Measurements from ENCODE around the gene SCFD2. TPM values are rescaled to one million over a fixed set of nuclear protein-coding genes. Genes with fewer than 3 reads are reported as not detected.
"Not testable (repeated sequence)": the region's sequence is repeated elsewhere in the genome, so short reads cannot be mapped to it uniquely, and the experiment has no call there.

SCFD2 gene
- total RNA-seq, 2 experiments from 2014 or later, result 21.6 to 22.5 TPM

- ChIA-PET CTCF (interaction anchor here (0.6 kb wide), 1 partner anchor 266 kb away, joined by 3 read pairs; no protein-coding TSS in a partner anchor), POLR2A (no interaction called here)
- intact Hi-C loops (cut with DNase I, micrococcal nuclease), result no loop called here
- Mint-ChIP-seq H3K27me3 (no peaks in the 10 kb centered on the region), H3K36me3 (ENCODE audit: low read depth) (peaks cover 5% of the 10 kb centered on the region), H3K27ac (no peak overlapping the region), H3K4me1 (no peaks in the 10 kb centered on the region), H3K9me3 (ENCODE audit: low read depth) (peaks cover 4% of the 10 kb centered on the region), H3K4me3 (no peak overlapping the region)
- DNase-seq (no peak), ATAC-seq (no peak)
Measured at GRCh38 chr4:53040851-53041250, 325.0 kb downstream of the SCFD2 start.

DNA sequence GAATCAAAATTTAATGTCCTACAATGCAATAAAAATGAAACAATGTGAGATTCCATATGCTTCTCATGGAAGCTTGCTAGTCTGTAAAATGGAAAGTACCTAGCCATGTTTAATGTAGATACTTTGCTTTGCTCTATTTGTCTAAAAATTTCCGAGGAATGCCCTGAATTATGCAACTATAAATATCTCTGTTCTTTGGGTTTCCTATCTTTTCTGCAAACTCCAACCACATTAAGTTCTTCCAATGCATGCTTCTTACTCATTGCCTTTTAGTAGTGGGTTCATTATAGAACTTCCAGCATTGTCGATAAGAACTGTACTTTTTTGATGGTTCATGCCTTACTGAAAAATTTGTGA is 325.4 kb downstream of the SCFD2 start:
- intact Hi-C loops (cut with DNase I, micrococcal nuclease), result no loop called here
- ChIA-PET CTCF (interaction anchor here (0.6 kb wide), 1 partner anchor 266 kb away, joined by 3 read pairs; no protein-coding TSS in a partner anchor), POLR2A (no interaction called here)
- H3K9me3 Mint-ChIP-seq (ENCODE audit: low read depth), result peaks cover 6% of the 10 kb centered on the region
- H3K36me3 Mint-ChIP-seq (ENCODE audit: low read depth), result peaks cover 7% of the 10 kb centered on the region
- no peaks in the 10 kb centered on the region for H3K27me3 Mint-ChIP-seq
- DNase-seq, result no peak
- ATAC-seq, result no peak
- H3K27ac Mint-ChIP-seq, result no peak overlapping the region
- no peaks in the 10 kb centered on the region for H3K4me1 Mint-ChIP-seq
- H3K4me3 Mint-ChIP-seq, result no peak overlapping the region

- ATAC-seq (no peak), DNase-seq (no peak)
- Mint-ChIP-seq H3K36me3 (ENCODE audit: low read depth) (peaks cover 13% of the 10 kb centered on the region), H3K27ac (no peak overlapping the region), H3K4me1 (no peaks in the 10 kb centered on the region), H3K27me3 (no peaks in the 10 kb centered on the region), H3K9me3 (ENCODE audit: low read depth) (peaks cover 10% of the 10 kb centered on the region), H3K4me3 (no peak overlapping the region)
- CTCF ChIA-PET, result interaction anchor here (0.6 kb wide), 1 partner anchor 267 kb away, joined by 3 read pairs; no protein-coding TSS in a partner anchor
- POLR2A ChIA-PET, result no interaction called here
- intact Hi-C loops (cut with DNase I, micrococcal nuclease), result no loop called here
Measured at GRCh38 chr4:53039741-53040458, 326.0 kb downstream of the SCFD2 start.

DNA sequence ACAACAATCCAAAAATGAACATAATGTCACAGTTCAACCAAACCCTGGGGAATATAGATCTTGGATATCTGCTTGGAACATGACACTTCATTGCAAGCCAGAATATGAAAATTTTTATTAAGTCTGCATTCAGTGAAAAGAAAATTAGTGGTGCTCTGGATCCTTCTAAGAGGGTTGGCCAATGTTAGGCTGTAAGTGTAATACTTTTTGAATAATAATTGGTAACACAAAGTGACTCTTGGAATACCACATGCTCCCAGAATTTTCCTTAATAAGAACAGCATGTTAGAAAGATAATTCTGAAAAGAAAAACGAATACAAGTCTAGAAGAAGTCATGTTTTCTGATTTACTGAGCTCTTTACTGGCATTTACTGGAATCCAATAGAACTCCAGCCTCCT is 328.0 kb downstream of the SCFD2 start:
- intact Hi-C loops (cut with DNase I, micrococcal nuclease), result no loop called here
- H3K9me3 Mint-ChIP-seq (ENCODE audit: low read depth), result peaks cover 24% of the 10 kb centered on the region
- ATAC-seq (no peak), DNase-seq (no peak)
- POLR2A ChIA-PET, result no interaction called here
- no peak overlapping the region for H3K4me3 Mint-ChIP-seq
- no peaks in the 10 kb centered on the region for H3K27me3 Mint-ChIP-seq
- H3K27ac Mint-ChIP-seq, result no peak overlapping the region
- CTCF ChIA-PET, result no interaction called here
- peaks cover 8% of the 10 kb centered on the region for H3K4me1 Mint-ChIP-seq
- H3K36me3 Mint-ChIP-seq (ENCODE audit: low read depth), result peaks cover 29% of the 10 kb centered on the region

- POLR2A ChIA-PET, ATAC-seq, H3K27me3 Mint-ChIP-seq, DNase-seq, H3K4me3 Mint-ChIP-seq, CTCF ChIA-PET: not testable (repeated sequence)
- intact Hi-C loops (cut with DNase I, micrococcal nuclease), result loop anchor here in 1 of 2 experiments (5.0 kb wide), 1 partner anchor 79 kb away; no protein-coding TSS in a partner anchor
- Mint-ChIP-seq H3K36me3 (ENCODE audit: low read depth) (peaks cover 45% of the 10 kb centered on the region), H3K4me1 (peaks cover 18% of the 10 kb centered on the region), H3K27ac (peak overlapping the region; percentile 63), H3K9me3 (ENCODE audit: low read depth) (peaks cover 31% of the 10 kb centered on the region)
Measured at GRCh38 chr4:53032908-53033307, 333.0 kb downstream of the SCFD2 start.

DNA sequence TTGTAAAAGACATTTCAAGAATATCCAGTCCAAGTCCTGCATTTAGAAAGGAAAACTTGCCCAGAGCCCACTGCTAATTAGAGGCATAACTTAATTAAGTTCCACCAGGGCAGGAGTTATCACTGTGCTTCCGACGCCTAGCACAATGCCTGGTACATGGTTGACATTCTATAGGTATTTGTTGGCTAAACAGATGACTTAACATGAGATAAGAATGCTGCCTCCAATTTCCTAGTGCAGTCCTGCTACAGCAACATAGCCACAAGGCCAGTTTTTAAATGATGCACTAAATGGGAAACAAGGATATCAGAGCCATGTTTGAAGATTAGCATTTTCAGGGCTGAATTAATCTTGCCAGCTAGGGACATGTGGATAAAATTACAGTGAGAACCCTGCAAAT is 339.6 kb downstream of the SCFD2 start:
- DNase-seq (no peak), ATAC-seq (no peak)
- ChIA-PET CTCF (no interaction called here), POLR2A (no interaction called here)
- intact Hi-C loops (cut with DNase I, micrococcal nuclease), result no loop called here
- Mint-ChIP-seq H3K4me3 (no peak overlapping the region), H3K27ac (no peak overlapping the region), H3K27me3 (no peaks in the 10 kb centered on the region), H3K36me3 (ENCODE audit: low read depth) (peaks cover 10% of the 10 kb centered on the region), H3K4me1 (peaks cover 3% of the 10 kb centered on the region), H3K9me3 (ENCODE audit: low read depth) (no peaks in the 10 kb centered on the region)

- no peaks in the 10 kb centered on the region for H3K27me3 Mint-ChIP-seq
- CTCF ChIA-PET, result interaction anchor here (3.0 kb wide), 1 partner anchor 8 kb away, joined by 12 read pairs; no protein-coding TSS in a partner anchor
- H3K4me1 Mint-ChIP-seq, result no peaks in the 10 kb centered on the region
- DNase-seq (no peak), ATAC-seq (no peak)
- H3K9me3 Mint-ChIP-seq (ENCODE audit: low read depth), result no peaks in the 10 kb centered on the region
- H3K36me3 Mint-ChIP-seq (ENCODE audit: low read depth), result peaks cover 6% of the 10 kb centered on the region
- intact Hi-C loops (cut with DNase I, micrococcal nuclease), result no loop called here
- H3K27ac Mint-ChIP-seq, result no peak overlapping the region
- no peak overlapping the region for H3K4me3 Mint-ChIP-seq
- POLR2A ChIA-PET, result no interaction called here
Measured at GRCh38 chr4:53023677-53024299, 342.1 kb downstream of the SCFD2 start.

GRCh38 chr4:53022513-53023100 is 343.3 kb downstream of the SCFD2 start:
- no peak overlapping the region for H3K27ac Mint-ChIP-seq
- CTCF ChIA-PET, result no interaction called here

GRCh38 chr4:53021754-53022512 is 343.9 kb downstream of the SCFD2 start:
- Mint-ChIP-seq H3K9me3 (ENCODE audit: low read depth) (no peaks in the 10 kb centered on the region), H3K27ac (no peak overlapping the region), H3K4me1 (no peaks in the 10 kb centered on the region), H3K36me3 (ENCODE audit: low read depth) (peaks cover 2% of the 10 kb centered on the region), H3K4me3 (no peak overlapping the region), H3K27me3 (no peaks in the 10 kb centered on the region)
- ChIA-PET POLR2A (no interaction called here), CTCF (no interaction called here)
- intact Hi-C loops (cut with DNase I, micrococcal nuclease), result no loop called here
- peak; percentile 8 for DNase-seq
- ATAC-seq, result no peak

More at GRCh38 chr4:53022513-53023100, 343.3 kb downstream of the SCFD2 start:
- Mint-ChIP-seq H3K4me3 (no peak overlapping the region), H3K9me3 (ENCODE audit: low read depth) (no peaks in the 10 kb centered on the region), H3K36me3 (ENCODE audit: low read depth) (peaks cover 2% of the 10 kb centered on the region), H3K27me3 (no peaks in the 10 kb centered on the region), H3K4me1 (no peaks in the 10 kb centered on the region)
- ATAC-seq (no peak), DNase-seq (no peak)
- POLR2A ChIA-PET, result no interaction called here
- intact Hi-C loops (cut with DNase I, micrococcal nuclease), result no loop called here

GRCh38 chr4:53019485-53020382 is 346.1 kb downstream of the SCFD2 start:
- no peak for DNase-seq
- CTCF ChIA-PET, result no interaction called here
- H3K4me3 Mint-ChIP-seq, result no peak overlapping the region
- H3K9me3 Mint-ChIP-seq (ENCODE audit: low read depth), result no peaks in the 10 kb centered on the region
- peaks cover 6% of the 10 kb centered on the region for H3K4me1 Mint-ChIP-seq
- POLR2A ChIA-PET, result no interaction called here
- no peak overlapping the region for H3K27ac Mint-ChIP-seq
- peaks cover 2% of the 10 kb centered on the region for H3K36me3 Mint-ChIP-seq (ENCODE audit: low read depth)
- H3K27me3 Mint-ChIP-seq, result no peaks in the 10 kb centered on the region
- intact Hi-C loops (cut with DNase I, micrococcal nuclease), result loop anchor here (5.0 to 10.0 kb wide), 8 partner anchors 115 to 1213 kb away; partner anchors contain the start of gene SCFD2 (in 1 of the 2)
- ATAC-seq, result no peak

DNA sequence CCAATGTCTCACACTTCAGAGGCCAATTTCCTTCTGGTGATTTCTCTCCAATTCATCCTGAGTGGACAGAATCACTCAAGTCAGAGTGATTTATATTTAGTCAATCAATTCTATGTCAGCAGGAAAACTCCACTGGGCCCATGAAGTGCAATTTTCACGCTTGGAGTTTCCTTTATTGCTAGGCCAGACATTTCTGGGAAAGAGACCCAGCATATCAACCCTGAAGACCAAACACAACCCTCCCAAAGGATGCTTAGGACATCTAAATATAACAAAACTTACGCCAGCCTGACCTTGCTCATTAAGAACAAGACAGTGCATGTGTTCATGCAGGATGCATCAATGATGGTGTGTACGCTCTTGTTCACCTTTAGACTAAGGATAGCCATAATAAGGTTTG is 347.4 kb downstream of the SCFD2 start:
- no peak for DNase-seq
- no peak for ATAC-seq
- ChIA-PET POLR2A (no interaction called here), CTCF (no interaction called here)
- Mint-ChIP-seq H3K9me3 (ENCODE audit: low read depth) (no peaks in the 10 kb centered on the region), H3K4me1 (peaks cover 10% of the 10 kb centered on the region), H3K36me3 (ENCODE audit: low read depth) (peaks cover 4% of the 10 kb centered on the region), H3K27me3 (no peaks in the 10 kb centered on the region), H3K4me3 (no peak overlapping the region), H3K27ac (no peak overlapping the region)
- intact Hi-C loops (cut with DNase I, micrococcal nuclease), result loop anchor here (5.0 to 10.0 kb wide), 8 partner anchors 116 to 1214 kb away; partner anchors contain the start of gene SCFD2 (in 1 of the 2)
